ENCODE measurements around the gene ANAPC2.

- TF ChIP-seq CTCF (conservative IDR thresholded peaks at IDR 0.05) (no peak), EZH2 (IDR thresholded peaks at IDR 0.05; ENCODE audit: low read depth) (no peak)
These were observed 29.0 kb downstream of the ANAPC2 start for GRCh38 chr9:137159105-137160053.

All from PC-9 (cell line).